SK-N-SH treated with all-trans-retinoic acid at 6 μM for 48 hours (cell line): ENCODE results near the gene TDO2.

Experiments used
- ARNTL ChIP-seq: fragments of 450-650 bp; formaldehyde crosslinking; IDR thresholded peaks from 2 replicates; pipeline ENCODE4 v1.5.0; 2020; ENCODE audit warnings: low read depth, mild to moderate bottlenecking, moderate library complexity, borderline replicate concordance
- ESRRG ChIP-seq: fragments of 250-450 bp; sonication (Bioruptor Pico); IDR thresholded peaks from 2 replicates; pipeline ENCODE4 v1.6.1; 2021; ENCODE audit warnings: mild to moderate bottlenecking
- OSR1 ChIP-seq: fragments of 250-450 bp; sonication (Bioruptor Pico); IDR thresholded peaks from 2 replicates; pipeline ENCODE4 v1.8.0; 2022; ENCODE audit warnings: moderate library complexity, mild to moderate bottlenecking, inconsistent platforms
- PPARA ChIP-seq: fragments of 250-450 bp; sonication (Bioruptor Pico); IDR thresholded peaks from 2 replicates; pipeline ENCODE4 v1.5.0; 2020; ENCODE audit warnings: mild to moderate bottlenecking, borderline replicate concordance
- RARB ChIP-seq: fragments of 250-450 bp; sonication (Bioruptor Pico); IDR thresholded peaks from 2 replicates; pipeline ENCODE4 v1.8.0; 2021; ENCODE audit warnings: mild to moderate bottlenecking, moderate library complexity
- TCF4 ChIP-seq: fragments of 250-450 bp; sonication (Bioruptor Pico); IDR thresholded peaks from 2 replicates; pipeline ENCODE4 v1.8.0; 2021; ENCODE audit warnings: mild to moderate bottlenecking, moderate library complexity, borderline replicate concordance
- ZC3H10 ChIP-seq: fragments of 250-450 bp; sonication (Bioruptor Pico); IDR thresholded peaks from 2 replicates; pipeline ENCODE4 v1.5.1; 2021; ENCODE audit warnings: mild to moderate bottlenecking, moderate library complexity
- ZNF70 ChIP-seq: fragments of 450-650 bp; formaldehyde crosslinking; IDR thresholded peaks from 2 replicates; pipeline ENCODE4 v1.5.0; 2020; ENCODE audit warnings: mild to moderate bottlenecking, moderate library complexity
- TF ChIP-seq, protein P1 (sequence below): fragments of 250-450 bp; sonication (Bioruptor Pico); IDR thresholded peaks from 2 replicates; pipeline ENCODE4 v1.5.1; 2020; ENCODE audit warnings: low read depth, mild to moderate bottlenecking, moderate library complexity
- TF ChIP-seq, protein P2 (sequence below): fragments of 250-450 bp; sonication (Bioruptor Pico); IDR thresholded peaks from 2 replicates; pipeline ENCODE4 v1.5.0; 2020; ENCODE audit warnings: mild to moderate bottlenecking, moderate library complexity
- TF ChIP-seq, protein P3 (sequence below): fragments of 250-450 bp; sonication (Bioruptor Pico); IDR thresholded peaks from 2 replicates; pipeline ENCODE4 v1.8.0; 2020; ENCODE audit warnings: mild to moderate bottlenecking, moderate library complexity, borderline replicate concordance

DNA sequence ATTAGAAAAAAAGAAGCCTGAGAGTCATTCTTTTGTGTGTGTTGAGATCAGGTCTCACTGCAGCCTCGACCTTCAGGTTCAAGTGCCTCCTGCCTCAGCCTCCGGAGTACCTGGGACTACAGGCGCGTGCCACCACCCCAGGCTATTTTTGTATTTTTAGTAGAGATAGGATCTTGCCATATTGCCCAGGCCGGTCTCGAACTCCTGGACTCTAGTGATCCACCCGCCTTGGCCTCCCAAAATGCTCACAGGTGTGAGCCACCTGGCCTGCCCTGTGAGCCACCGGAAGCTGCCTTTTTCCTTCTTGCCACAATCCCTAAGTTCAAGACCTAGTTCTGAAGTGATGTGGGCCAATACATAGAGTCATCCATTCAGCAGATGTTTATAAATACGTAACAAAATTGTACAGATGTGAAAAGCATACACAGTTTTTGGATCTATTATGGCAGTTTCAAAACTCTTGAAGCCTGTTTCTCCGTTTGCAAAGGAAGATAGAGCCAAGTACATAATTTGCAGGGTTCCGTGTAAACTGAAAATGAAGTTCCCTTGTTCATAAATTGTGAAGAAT lies 50.7 kb downstream of the TDO2 start:
- no peak for TF ChIP-seq ZC3H10 (CRISPR knock-in tag)
- TF ChIP-seq, protein P1, sequence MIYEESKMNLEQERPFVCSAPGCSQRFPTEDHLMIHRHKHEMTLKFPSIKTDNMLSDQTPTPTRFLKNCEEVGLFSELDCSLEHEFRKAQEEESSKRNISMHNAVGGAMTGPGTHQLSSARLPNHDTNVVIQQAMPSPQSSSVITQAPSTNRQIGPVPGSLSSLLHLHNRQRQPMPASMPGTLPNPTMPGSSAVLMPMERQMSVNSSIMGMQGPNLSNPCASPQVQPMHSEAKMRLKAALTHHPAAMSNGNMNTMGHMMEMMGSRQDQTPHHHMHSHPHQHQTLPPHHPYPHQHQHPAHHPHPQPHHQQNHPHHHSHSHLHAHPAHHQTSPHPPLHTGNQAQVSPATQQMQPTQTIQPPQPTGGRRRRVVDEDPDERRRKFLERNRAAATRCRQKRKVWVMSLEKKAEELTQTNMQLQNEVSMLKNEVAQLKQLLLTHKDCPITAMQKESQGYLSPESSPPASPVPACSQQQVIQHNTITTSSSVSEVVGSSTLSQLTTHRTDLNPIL (CRISPR knock-in tag): no peak
- TF ChIP-seq, protein P2, sequence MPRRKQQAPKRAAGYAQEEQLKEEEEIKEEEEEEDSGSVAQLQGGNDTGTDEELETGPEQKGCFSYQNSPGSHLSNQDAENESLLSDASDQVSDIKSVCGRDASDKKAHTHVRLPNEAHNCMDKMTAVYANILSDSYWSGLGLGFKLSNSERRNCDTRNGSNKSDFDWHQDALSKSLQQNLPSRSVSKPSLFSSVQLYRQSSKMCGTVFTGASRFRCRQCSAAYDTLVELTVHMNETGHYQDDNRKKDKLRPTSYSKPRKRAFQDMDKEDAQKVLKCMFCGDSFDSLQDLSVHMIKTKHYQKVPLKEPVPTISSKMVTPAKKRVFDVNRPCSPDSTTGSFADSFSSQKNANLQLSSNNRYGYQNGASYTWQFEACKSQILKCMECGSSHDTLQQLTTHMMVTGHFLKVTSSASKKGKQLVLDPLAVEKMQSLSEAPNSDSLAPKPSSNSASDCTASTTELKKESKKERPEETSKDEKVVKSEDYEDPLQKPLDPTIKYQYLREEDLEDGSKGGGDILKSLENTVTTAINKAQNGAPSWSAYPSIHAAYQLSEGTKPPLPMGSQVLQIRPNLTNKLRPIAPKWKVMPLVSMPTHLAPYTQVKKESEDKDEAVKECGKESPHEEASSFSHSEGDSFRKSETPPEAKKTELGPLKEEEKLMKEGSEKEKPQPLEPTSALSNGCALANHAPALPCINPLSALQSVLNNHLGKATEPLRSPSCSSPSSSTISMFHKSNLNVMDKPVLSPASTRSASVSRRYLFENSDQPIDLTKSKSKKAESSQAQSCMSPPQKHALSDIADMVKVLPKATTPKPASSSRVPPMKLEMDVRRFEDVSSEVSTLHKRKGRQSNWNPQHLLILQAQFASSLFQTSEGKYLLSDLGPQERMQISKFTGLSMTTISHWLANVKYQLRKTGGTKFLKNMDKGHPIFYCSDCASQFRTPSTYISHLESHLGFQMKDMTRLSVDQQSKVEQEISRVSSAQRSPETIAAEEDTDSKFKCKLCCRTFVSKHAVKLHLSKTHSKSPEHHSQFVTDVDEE (CRISPR knock-in tag): no peak
- no peak for TF ChIP-seq PPARA (CRISPR knock-in tag)
- TF ChIP-seq ESRRG: no peak
- TF ChIP-seq ARNTL: no peak
- TF ChIP-seq OSR1 (CRISPR knock-in tag): no peak
- TF ChIP-seq, protein P3, sequence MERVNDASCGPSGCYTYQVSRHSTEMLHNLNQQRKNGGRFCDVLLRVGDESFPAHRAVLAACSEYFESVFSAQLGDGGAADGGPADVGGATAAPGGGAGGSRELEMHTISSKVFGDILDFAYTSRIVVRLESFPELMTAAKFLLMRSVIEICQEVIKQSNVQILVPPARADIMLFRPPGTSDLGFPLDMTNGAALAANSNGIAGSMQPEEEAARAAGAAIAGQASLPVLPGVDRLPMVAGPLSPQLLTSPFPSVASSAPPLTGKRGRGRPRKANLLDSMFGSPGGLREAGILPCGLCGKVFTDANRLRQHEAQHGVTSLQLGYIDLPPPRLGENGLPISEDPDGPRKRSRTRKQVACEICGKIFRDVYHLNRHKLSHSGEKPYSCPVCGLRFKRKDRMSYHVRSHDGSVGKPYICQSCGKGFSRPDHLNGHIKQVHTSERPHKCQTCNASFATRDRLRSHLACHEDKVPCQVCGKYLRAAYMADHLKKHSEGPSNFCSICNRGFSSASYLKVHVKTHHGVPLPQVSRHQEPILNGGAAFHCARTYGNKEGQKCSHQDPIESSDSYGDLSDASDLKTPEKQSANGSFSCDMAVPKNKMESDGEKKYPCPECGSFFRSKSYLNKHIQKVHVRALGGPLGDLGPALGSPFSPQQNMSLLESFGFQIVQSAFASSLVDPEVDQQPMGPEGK (CRISPR knock-in tag): no peak
- TF ChIP-seq TCF4 (CRISPR knock-in tag): no peak
- TF ChIP-seq RARB (CRISPR knock-in tag): no peak
- no peak for TF ChIP-seq ZNF70 (CRISPR knock-in tag)
